Osteoblast (primary cell): Measurements from ENCODE around the gene COPA. TPM values are rescaled to one million over a fixed set of nuclear protein-coding genes. Genes with fewer than 3 reads are reported as not detected.

ENCODE experiments used
- DNase-seq: peaks from one replicate; pipeline ENCODE4 v3.0.0; 2011; ENCODE audit warnings: low spot score, mixed read lengths; ENCODE audit not compliant: insufficient read length; ENCODE audit errors: missing footprints
- H2AFZ ChIP-seq: 2 replicates; pipeline ENCODE4 v1.6.0; 2011; ENCODE audit warnings: mild to moderate bottlenecking, low read length
- H3K27ac ChIP-seq: 2 replicates; pipeline ENCODE4 v1.5.1; 2011; ENCODE audit warnings: mild to moderate bottlenecking, low read depth, low read length, moderate library complexity
- H3K27me3 ChIP-seq: 2 replicates; pipeline ENCODE4 v1.6.0; 2012; ENCODE audit warnings: mild to moderate bottlenecking, control low read depth, inconsistent platforms, low read length, moderate library complexity; ENCODE audit not compliant: insufficient read depth
- H3K36me3 ChIP-seq: 2 replicates; pipeline ENCODE4 v1.5.1; 2011; ENCODE audit warnings: mild to moderate bottlenecking, low read length, control low read depth, moderate library complexity; ENCODE audit not compliant: insufficient read depth
- H3K4me1 ChIP-seq: 2 replicates; pipeline ENCODE4 v1.5.1; 2011; ENCODE audit warnings: mild to moderate bottlenecking, low read length, control low read depth, moderate library complexity; ENCODE audit not compliant: insufficient read depth
- H3K4me2 ChIP-seq: 2 replicates; pipeline ENCODE4 v1.6.0; 2011; ENCODE audit warnings: mild to moderate bottlenecking, low read length; ENCODE audit not compliant: insufficient read depth
- H3K4me3 ChIP-seq: fragments of 200-600 bp; sonication (generic); 3 replicates; pipeline ENCODE4 v1.5.1; 2012; ENCODE audit warnings: mild to moderate bottlenecking, low read length, inconsistent platforms; ENCODE audit not compliant: insufficient read depth
- H3K79me2 ChIP-seq: 2 replicates; pipeline ENCODE4 v1.6.0; 2012; ENCODE audit warnings: mild to moderate bottlenecking, low read length, control low read depth, inconsistent platforms; ENCODE audit not compliant: insufficient read depth
- H3K9me3 ChIP-seq: 2 replicates; pipeline ENCODE4 v1.5.1; 2011; ENCODE audit warnings: low read depth, low read length, control low read depth
- H4K20me1 ChIP-seq: 2 replicates; pipeline ENCODE4 v1.6.0; 2012; ENCODE audit warnings: mild to moderate bottlenecking, low read length, control low read depth; ENCODE audit not compliant: insufficient read depth
- CTCF ChIP-seq: IDR thresholded peaks from 2 replicates; pipeline ENCODE4 v1.5.1; 2011; ENCODE audit warnings: mild to moderate bottlenecking, low read depth, low read length, moderate library complexity; ENCODE audit errors: extremely low read depth
- total RNA-seq: library from RNA; depleted of rRNA; stranded (reverse); fragments of >200 nt; gene quantifications from 2 replicates; pipeline ENCODE4 v1.2.3, GENCODE V29; 2012

Gene COPA
- total RNA-seq, 1 donor = 282 TPM

GRCh38 chr1:160307118-160307791, 35.8 kb downstream of the COPA start:
- no peak for DNase-seq
- Histone ChIP-seq H3K4me3 (no peak overlapping the region), H3K4me1 (peaks cover 19% of the 10 kb centered on the region), H3K4me2 (no peak overlapping the region), H3K27me3 (no peaks in the 10 kb centered on the region), H3K79me2 (peaks cover 43% of the 10 kb centered on the region), H4K20me1 (peaks cover 21% of the 10 kb centered on the region), H3K27ac (peak overlapping the region; percentile 39), H3K9me3 (no peaks in the 10 kb centered on the region), H2AFZ (no peak overlapping the region), H3K36me3 (peaks cover 90% of the 10 kb centered on the region)
- TF ChIP-seq CTCF = no peak

GRCh38 chr1:160300173-160300572, 42.9 kb downstream of the COPA start:
- Histone ChIP-seq H3K9me3 (no peaks in the 10 kb centered on the region), H3K36me3 (peaks cover 94% of the 10 kb centered on the region), H3K4me2 (no peak overlapping the region), H3K4me1 (no peaks in the 10 kb centered on the region), H3K79me2 (peaks cover 27% of the 10 kb centered on the region), H3K4me3 (no peak overlapping the region), H4K20me1 (peaks cover 4% of the 10 kb centered on the region), H3K27ac (no peak overlapping the region), H2AFZ (no peak overlapping the region), H3K27me3 (no peaks in the 10 kb centered on the region)
- TF ChIP-seq CTCF = no peak
- no peak for DNase-seq

GRCh38 chr1:160296036-160296435, 47.0 kb downstream of the COPA start:
- Histone ChIP-seq H3K27ac (no peak overlapping the region), H3K36me3 (peaks cover 98% of the 10 kb centered on the region), H3K4me1 (no peaks in the 10 kb centered on the region), H3K4me2 (no peak overlapping the region), H3K9me3 (no peaks in the 10 kb centered on the region), H3K4me3 (no peak overlapping the region), H3K27me3 (no peaks in the 10 kb centered on the region), H4K20me1 (peaks cover 28% of the 10 kb centered on the region), H2AFZ (no peak overlapping the region), H3K79me2 (peaks cover 10% of the 10 kb centered on the region)
- no peak for DNase-seq
- TF ChIP-seq CTCF = no peak

- no peak overlapping the region for H3K4me2 ChIP-seq
- no peaks in the 10 kb centered on the region for H3K4me1 ChIP-seq
- peaks cover 5% of the 10 kb centered on the region for H3K79me2 ChIP-seq
- no peak overlapping the region for H2AFZ ChIP-seq
- DNase-seq = no peak
- no peak for TF ChIP-seq CTCF
- no peak overlapping the region for H3K27ac ChIP-seq
- H4K20me1 ChIP-seq = peaks cover 37% of the 10 kb centered on the region
- peaks cover 100% of the 10 kb centered on the region for H3K36me3 ChIP-seq
- H3K27me3 ChIP-seq = no peaks in the 10 kb centered on the region
- no peak overlapping the region for H3K4me3 ChIP-seq
- no peaks in the 10 kb centered on the region for H3K9me3 ChIP-seq
Measured at GRCh38 chr1:160293020-160293968, 49.8 kb downstream of the COPA start.
